Measurements from ENCODE around the gene TNNC2. TPM values are rescaled to one million over a fixed set of nuclear protein-coding genes. Genes with fewer than 3 reads are reported as not detected.

TNNC2 gene
- polyA plus RNA-seq, 3 donors = 0.71 to 1.2 (median 1.0) TPM

- Mint-ChIP-seq H3K4me3 (no peak overlapping the region), H3K27me3 (ENCODE audit: low read depth in 3 of 3) (peaks cover 0 to 1% (median 0%) of the 10 kb centered on the region in 3 donors), H3K27ac (no peak overlapping the region), H3K36me3 (peaks cover 32 to 43% of the 10 kb centered on the region in 2 donors), H3K4me1 (peaks cover 22% of the 10 kb centered on the region), H3K9me3 (peaks cover 0 to 3% (median 0%) of the 10 kb centered on the region in 7 donors)
- H4K20me1 ChIP-seq (ENCODE audit: insufficient read depth, low read length) = peaks cover 29% of the 10 kb centered on the region
- intact Hi-C loops (cut with micrococcal nuclease) = loop anchor here in 1 of 2 donors (5.0 to 10.0 kb wide), 2 partner anchors 120 to 158 kb away; partner anchors contain the start of genes PCIF1 and ZNF335
- H3K79me2 ChIP-seq (ENCODE audit: insufficient read depth, low read length) = peaks cover 38% of the 10 kb centered on the region
- no peak for TF ChIP-seq CTCF (IDR thresholded peaks at IDR 0.05)
- no peak overlapping the region for H2AFZ ChIP-seq (ENCODE audit: insufficient read depth, low read depth, low read length, poor library complexity, severe bottlenecking)
- no peak for DNase-seq
- no peak overlapping the region for H3K27ac ChIP-seq (ENCODE audit: low read depth in 1 of 2, low read length in 2 of 2)
- H3K4me2 ChIP-seq (replicated peaks; ENCODE audit: extremely low read depth, low read length, poor library complexity, severe bottlenecking) = no peak overlapping the region
- peaks cover 27 to 49% of the 10 kb centered on the region in 2 donors for H3K36me3 ChIP-seq (replicated peaks in 1 of 2; ENCODE audit: control insufficient read depth in 1 of 2, insufficient read depth in 2 of 2, low read length in 2 of 2)
- H3K4me3 ChIP-seq (replicated peaks in 1 of 3; ENCODE audit: low read depth in 2 of 3, low read length in 3 of 3) = no peak overlapping the region
- peaks cover 18 to 24% of the 10 kb centered on the region in 2 donors for H3K4me1 ChIP-seq (ENCODE audit: control insufficient read depth in 1 of 2, insufficient read depth in 2 of 2, low read length in 2 of 2)
- no peaks in the 10 kb centered on the region for H3K9me3 ChIP-seq (replicated peaks in 1 of 2; ENCODE audit: control insufficient read depth in 1 of 2, insufficient read depth in 1 of 2, low read length in 2 of 2)
- 100% methylated on average over 1 of the region's 3 CpGs for WGBS (ENCODE audit: insufficient coverage)
- no peaks in the 10 kb centered on the region for H3K27me3 ChIP-seq (ENCODE audit: control insufficient read depth in 2 of 2, insufficient read depth in 2 of 2, low read length in 2 of 2)
- no peak overlapping the region for H3K9ac ChIP-seq (ENCODE audit: insufficient read depth, low read length, poor library complexity, severe bottlenecking)
Measured at GRCh38 chr20:45814314-45814713, 12.8 kb downstream of the TNNC2 start.

- Mint-ChIP-seq H3K4me3 (no peak overlapping the region), H3K36me3 (peaks cover 40 to 51% of the 10 kb centered on the region in 2 donors), H3K4me1 (peaks cover 22% of the 10 kb centered on the region), H3K27me3 (ENCODE audit: low read depth in 3 of 3) (peaks cover 0 to 1% (median 0%) of the 10 kb centered on the region in 3 donors), H3K27ac (peak overlapping the region in 4 of 7 donors; percentile 4 to 53 (median 40)), H3K9me3 (peaks cover 0 to 3% (median 0%) of the 10 kb centered on the region in 7 donors)
- no peaks in the 10 kb centered on the region for H3K9me3 ChIP-seq (replicated peaks in 1 of 2; ENCODE audit: control insufficient read depth in 1 of 2, insufficient read depth in 1 of 2, low read length in 2 of 2)
- peaks cover 36 to 57% of the 10 kb centered on the region in 2 donors for H3K36me3 ChIP-seq (replicated peaks in 1 of 2; ENCODE audit: control insufficient read depth in 1 of 2, insufficient read depth in 2 of 2, low read length in 2 of 2)
- intact Hi-C loops (cut with micrococcal nuclease) = loop anchor here in 1 of 2 donors (5.0 to 10.0 kb wide), 2 partner anchors 121 to 159 kb away; partner anchors contain the start of genes PCIF1 and ZNF335
- H4K20me1 ChIP-seq (ENCODE audit: insufficient read depth, low read length) = peaks cover 37% of the 10 kb centered on the region
- H3K27ac ChIP-seq (ENCODE audit: low read depth in 1 of 2, low read length in 2 of 2) = peak overlapping the region in 1 of 2 donors; percentile 65
- H3K4me1 ChIP-seq (ENCODE audit: control insufficient read depth in 1 of 2, insufficient read depth in 2 of 2, low read length in 2 of 2) = peaks cover 18 to 24% of the 10 kb centered on the region in 2 donors
- H3K79me2 ChIP-seq (ENCODE audit: insufficient read depth, low read length) = peaks cover 38% of the 10 kb centered on the region
- H2AFZ ChIP-seq (ENCODE audit: insufficient read depth, low read depth, low read length, poor library complexity, severe bottlenecking) = peak overlapping the region; percentile 81
- H3K4me3 ChIP-seq (replicated peaks in 1 of 3; ENCODE audit: low read depth in 2 of 3, low read length in 3 of 3) = peak overlapping the region in 1 of 3 experiments; percentile 85
- H3K27me3 ChIP-seq (ENCODE audit: control insufficient read depth in 2 of 2, insufficient read depth in 2 of 2, low read length in 2 of 2) = no peaks in the 10 kb centered on the region
- no peak overlapping the region for H3K9ac ChIP-seq (ENCODE audit: insufficient read depth, low read length, poor library complexity, severe bottlenecking)
- H3K4me2 ChIP-seq (replicated peaks; ENCODE audit: extremely low read depth, low read length, poor library complexity, severe bottlenecking) = peak overlapping the region; percentile 99
- no peak for TF ChIP-seq CTCF (IDR thresholded peaks at IDR 0.05)
- DNase-seq = no peak
- WGBS (ENCODE audit: insufficient coverage) = 54% methylated on average over 2 of the region's 7 CpGs
Measured at GRCh38 chr20:45813489-45813888, 13.6 kb downstream of the TNNC2 start.
